GM19025 (cell line): ENCODE results near the gene PRR23A.

Source experiments
- ATAC-seq: cut with Tn5 transposase; IDR thresholded peaks from one replicate; pipeline ENCODE4 v1.9.1; 2021; ENCODE audit warnings: mild to moderate bottlenecking, low read depth, moderate library complexity; ENCODE audit not compliant: unreplicated experiment

Gene PRR23A

DNA sequence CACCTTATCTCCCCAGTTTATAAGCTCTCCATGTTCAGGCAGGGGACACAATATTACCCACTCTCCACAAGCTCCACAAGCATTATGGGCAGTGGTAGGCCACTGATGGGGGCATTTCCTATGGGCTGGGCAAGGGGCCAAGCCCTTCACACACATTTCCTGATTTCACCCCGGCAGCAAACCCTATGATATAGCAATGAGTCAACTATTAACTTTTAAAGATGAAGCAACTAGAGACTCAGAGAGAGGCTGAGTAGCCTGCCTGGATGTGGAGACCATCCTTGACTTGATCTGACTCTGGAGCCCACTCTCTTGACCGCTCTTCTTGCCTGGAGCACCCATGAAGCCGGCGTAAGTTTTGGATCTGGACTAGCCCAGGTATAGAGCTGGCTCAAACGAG, 31.6 kb downstream of the PRR23A start:
- no peak for ATAC-seq

DNA sequence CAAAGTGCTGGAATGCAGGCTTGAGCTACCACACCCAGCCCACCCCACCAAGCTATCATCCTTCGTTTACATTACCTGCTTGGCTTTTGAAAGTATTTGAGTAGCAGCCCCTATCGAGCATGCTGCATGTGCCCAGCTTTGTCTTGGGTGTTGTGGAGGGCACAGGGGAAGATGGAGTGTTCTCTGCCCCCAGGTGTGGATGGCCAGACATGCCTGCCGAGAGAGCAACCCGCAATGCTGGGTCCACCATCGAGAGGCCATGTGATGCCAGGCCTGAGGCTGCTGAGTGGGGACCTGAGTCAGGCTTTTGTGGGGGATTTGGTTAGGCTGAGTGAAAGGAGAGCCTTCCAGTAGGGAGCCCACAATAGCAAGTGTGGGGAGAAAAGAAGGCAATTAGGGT, 33.1 kb downstream of the PRR23A start:
- ATAC-seq, result no peak

DNA sequence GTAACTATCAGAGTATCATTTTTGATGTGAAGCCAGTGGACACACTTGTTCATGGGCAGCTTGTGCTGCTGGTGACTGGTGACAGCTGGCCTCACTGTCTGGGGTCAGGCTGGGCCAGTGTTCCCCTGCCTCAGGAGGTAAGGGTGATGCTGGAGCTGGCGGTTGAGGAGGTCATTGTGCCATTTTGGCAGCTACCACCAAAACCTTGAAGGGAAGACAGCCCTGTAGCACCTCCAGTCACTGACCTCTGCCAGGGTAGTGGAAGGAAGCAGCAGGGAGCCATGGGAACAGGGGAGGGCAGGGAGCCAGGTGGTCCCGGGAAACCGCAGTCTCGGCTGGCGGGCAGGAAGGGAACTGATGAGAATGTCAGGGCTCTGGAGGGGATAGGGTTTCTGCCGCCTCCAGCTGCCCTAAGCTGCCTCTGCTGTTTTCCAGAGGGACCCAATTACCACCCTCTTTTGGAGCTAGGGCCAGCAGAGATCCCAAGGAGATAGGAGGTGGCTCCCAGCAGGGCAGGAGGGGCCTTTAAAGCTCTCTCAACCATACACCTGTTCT, 34.2 kb downstream of the PRR23A start:
- ATAC-seq, result no peak

DNA sequence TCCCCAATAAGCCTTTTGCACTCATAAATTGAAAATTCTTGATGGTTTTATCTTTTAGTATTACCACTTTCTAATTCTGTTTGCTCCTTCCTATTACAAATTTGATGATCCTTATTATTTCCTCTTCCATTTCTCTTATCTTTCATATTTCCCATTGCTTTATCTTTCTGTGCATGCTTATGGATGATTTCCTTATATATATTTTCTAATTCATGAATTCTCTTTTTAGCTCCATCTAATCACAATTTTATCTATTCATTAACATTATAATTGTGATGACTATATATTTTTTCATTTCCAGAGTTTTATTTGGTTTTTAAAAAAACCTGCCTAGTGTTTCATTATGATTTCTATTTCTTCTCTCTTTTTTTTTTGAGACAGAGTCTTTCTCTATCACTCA, 41.1 kb downstream of the PRR23A start:
- no peak for ATAC-seq

DNA sequence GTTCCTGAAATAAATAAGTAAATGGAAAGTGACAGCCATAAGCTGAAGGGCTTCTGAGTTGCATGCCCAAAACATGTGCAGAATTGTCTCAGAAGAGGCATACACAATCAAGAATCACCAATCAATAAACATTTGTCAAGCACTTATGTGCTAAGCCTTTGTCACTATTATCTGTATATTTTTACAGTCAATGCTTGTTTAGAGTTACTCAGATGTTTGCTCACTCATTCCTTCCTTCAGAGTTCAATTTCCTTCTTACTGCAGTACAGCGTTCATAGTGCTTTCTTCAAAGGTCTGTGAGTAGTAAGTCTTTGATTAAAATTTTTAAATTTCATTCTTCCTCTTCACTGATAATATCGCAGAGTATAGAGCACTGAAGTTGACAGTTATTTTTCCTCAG, 41.8 kb downstream of the PRR23A start:
- ATAC-seq, result no peak

DNA sequence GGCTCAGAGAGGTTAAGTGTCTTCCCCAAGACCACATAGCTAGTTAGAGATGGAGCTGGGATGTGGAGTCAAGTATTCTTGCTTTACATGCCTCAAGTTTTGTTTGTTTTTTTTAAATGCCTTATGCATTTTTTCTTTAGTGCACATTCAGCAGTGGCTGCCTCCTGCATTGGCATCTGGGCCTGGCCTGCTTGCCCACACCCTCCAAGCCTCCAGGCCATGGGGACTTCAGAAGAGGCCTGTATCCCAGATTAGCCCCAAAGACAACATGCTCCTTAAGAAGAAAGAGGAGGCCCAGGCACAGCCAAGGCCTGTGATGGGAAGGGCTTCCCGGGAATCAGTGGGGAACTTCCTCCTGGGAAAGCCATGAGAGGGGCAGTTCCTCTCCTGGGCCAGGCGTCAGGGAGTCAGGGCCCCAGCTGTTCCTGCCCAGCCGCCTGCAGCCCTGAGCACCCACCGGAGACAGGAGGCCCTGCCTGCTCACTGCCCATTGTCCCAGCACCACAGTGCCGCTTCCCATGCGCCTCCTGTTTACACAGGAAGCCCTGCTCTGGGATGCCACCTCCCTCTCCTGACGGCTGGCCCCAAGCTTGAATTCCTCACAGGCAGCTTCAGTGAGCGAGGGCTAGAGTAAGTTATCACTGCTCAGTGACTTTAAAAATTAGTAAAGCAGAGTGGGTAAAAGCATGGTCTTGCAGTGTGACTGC, 43.1 kb downstream of the PRR23A start:
- ATAC-seq, result no peak

DNA sequence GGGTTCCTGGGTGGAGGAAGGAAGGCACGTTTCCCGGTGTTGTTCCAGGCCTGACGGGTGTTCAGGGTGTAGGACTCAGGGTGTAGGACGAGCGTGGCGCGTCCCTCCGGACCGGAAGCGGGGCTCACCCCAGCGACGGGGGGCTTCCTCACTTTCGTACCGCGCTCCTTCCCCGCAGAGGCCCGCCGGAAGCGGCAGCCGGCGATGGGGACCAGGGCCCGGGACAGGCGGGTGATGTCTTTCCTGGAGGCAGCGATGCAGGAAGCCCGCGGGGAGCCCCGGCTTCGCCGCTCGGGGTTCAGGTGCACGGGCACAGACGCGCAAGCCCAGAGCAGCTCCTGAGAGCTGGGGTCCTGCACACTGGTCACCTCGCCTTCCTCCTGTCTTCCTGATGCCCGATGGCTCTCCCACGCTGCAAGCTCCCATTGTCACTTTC, 45.6 kb downstream of the PRR23A start:
- no peak for ATAC-seq
